T-helper 2 cell treated with Interferon-gamma antibody and Interleukin-4, amounts not matched to agents 5 μg/mL and 100 μg/mL, for 36 hours (primary cell): Measurements from ENCODE around the gene CNTNAP4.

Source experiments
- DNase-seq: peaks from one replicate; pipeline ENCODE4 v3.0.0; 2021; ENCODE audit warnings: low spot score
- H3K27ac Mint-ChIP-seq: one replicate; pipeline ENCODE4 v1.8.0; 2021; ENCODE audit warnings: mild to moderate bottlenecking, mixed read lengths
- H3K27me3 Mint-ChIP-seq: one replicate; pipeline ENCODE4 v1.8.0; 2021; ENCODE audit warnings: low read depth, mixed read lengths
- H3K36me3 Mint-ChIP-seq: one replicate; pipeline ENCODE4 v1.8.0; 2021; ENCODE audit warnings: low read depth, mixed read lengths
- H3K4me1 Mint-ChIP-seq: one replicate; pipeline ENCODE4 v1.8.0; 2021; ENCODE audit warnings: low read depth, mixed read lengths
- H3K4me3 Mint-ChIP-seq: one replicate; pipeline ENCODE4 v1.8.0; 2022; ENCODE audit warnings: mild to moderate bottlenecking, moderate library complexity, mixed read lengths
- H3K9me3 Mint-ChIP-seq: one replicate; pipeline ENCODE4 v1.8.0; 2021; ENCODE audit warnings: mixed read lengths

The CNTNAP4 gene

DNA sequence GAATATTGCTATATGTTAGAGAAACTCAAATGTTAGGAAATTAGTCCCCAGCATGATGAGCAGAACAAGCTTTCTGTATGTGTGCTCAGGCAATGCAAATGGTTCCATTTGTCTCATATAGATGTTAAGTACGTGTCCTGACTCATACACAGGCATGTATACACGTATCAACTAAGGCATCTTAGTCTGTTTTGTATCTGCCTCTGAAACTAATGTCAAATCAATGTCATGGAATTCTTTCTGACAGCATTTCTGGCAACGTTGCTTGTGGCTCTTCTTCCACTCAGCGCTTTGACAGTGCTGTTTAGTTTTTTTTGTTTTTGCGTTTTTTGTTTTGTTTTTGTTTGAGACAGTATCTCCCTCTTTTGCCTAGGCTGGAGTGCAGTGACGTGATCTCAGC, 111.9 kb downstream of the CNTNAP4 start:
- Mint-ChIP-seq H3K4me1 (no peaks in the 10 kb centered on the region), H3K9me3 (peaks cover 6% of the 10 kb centered on the region), H3K4me3 (no peak overlapping the region), H3K27ac (no peak overlapping the region), H3K27me3 (no peaks in the 10 kb centered on the region), H3K36me3 (no peaks in the 10 kb centered on the region)
- no peak for DNase-seq

DNA sequence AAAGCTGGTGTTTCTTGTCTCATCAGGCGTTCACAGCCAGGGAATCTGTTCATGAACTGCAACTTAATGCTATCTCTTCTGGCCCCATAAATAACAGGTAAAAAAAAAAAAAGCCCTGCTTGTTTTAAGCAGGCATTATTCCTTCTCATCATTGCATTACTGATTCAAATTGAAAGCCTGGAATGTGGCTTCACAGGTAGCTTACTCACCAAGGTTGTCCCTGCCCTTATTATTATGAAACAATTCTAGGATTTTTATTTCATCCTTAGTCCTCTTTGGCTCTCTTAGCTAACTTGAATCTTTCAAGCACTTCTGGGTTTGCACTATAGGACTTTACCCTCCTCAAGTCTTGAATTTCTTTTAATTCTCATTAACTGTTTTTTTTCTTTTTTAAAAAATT, 113.3 kb downstream of the CNTNAP4 start:
- Mint-ChIP-seq H3K4me3 (no peak overlapping the region), H3K4me1 (no peaks in the 10 kb centered on the region), H3K36me3 (no peaks in the 10 kb centered on the region), H3K27ac (no peak overlapping the region), H3K9me3 (peaks cover 6% of the 10 kb centered on the region), H3K27me3 (no peaks in the 10 kb centered on the region)
- no peak for DNase-seq

DNA sequence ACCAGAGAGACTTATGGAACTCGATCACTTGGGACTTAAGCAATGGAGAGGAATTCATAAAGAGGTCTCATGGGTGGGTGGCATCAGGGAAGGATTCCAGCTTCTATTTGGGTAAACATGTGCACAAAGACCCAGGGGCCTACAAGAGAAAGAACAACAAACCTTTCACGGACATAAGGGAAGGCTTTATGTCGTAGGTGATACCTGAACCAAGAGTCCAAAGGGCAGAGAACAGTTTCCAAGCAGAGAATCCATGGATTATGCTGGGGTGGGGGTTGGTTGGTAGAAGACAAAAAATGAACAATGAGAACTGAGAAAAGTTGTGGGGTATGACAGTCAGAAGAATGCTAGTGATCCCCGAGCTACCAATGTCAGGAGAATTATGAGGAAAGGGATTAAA, 119.8 kb downstream of the CNTNAP4 start:
- H3K36me3 Mint-ChIP-seq = no peaks in the 10 kb centered on the region
- no peak overlapping the region for H3K4me3 Mint-ChIP-seq
- no peaks in the 10 kb centered on the region for H3K27me3 Mint-ChIP-seq
- H3K4me1 Mint-ChIP-seq = no peaks in the 10 kb centered on the region
- DNase-seq = no peak
- no peak overlapping the region for H3K27ac Mint-ChIP-seq
- H3K9me3 Mint-ChIP-seq = peaks cover 23% of the 10 kb centered on the region

DNA sequence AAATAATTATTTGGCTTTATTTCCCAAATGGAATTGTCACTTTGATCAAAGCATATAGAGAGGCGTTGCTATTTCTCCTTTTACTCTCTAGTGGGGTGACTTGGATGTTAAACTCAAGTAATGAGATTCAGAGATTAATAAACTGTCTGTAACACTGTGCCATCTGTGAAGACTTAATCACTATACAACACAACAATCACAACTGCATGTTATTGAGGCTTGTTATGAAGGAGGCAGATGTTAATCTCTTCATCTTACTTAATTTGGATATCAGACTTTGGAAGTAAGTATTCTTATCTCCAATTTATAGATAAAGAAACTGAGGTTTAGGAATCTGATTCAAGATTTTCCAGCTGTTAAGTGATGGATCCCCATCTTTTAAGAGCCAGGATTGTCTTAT, 132.5 kb downstream of the CNTNAP4 start:
- Mint-ChIP-seq H3K4me1 (no peaks in the 10 kb centered on the region), H3K9me3 (no peaks in the 10 kb centered on the region), H3K27me3 (no peaks in the 10 kb centered on the region), H3K36me3 (no peaks in the 10 kb centered on the region), H3K27ac (no peak overlapping the region), H3K4me3 (no peak overlapping the region)
- no peak for DNase-seq

GRCh38 chr16:76421571-76421970, 144.4 kb downstream of the CNTNAP4 start:
- Mint-ChIP-seq H3K9me3 (peaks cover 7% of the 10 kb centered on the region), H3K36me3 (no peaks in the 10 kb centered on the region), H3K27me3 (no peaks in the 10 kb centered on the region), H3K27ac (no peak overlapping the region), H3K4me1 (no peaks in the 10 kb centered on the region), H3K4me3 (no peak overlapping the region)
- no peak for DNase-seq

- H3K4me3 Mint-ChIP-seq = no peak overlapping the region
- H3K27ac Mint-ChIP-seq = no peak overlapping the region
- no peak for DNase-seq
- no peaks in the 10 kb centered on the region for H3K4me1 Mint-ChIP-seq
- peaks cover 8% of the 10 kb centered on the region for H3K9me3 Mint-ChIP-seq
- H3K36me3 Mint-ChIP-seq = no peaks in the 10 kb centered on the region
- H3K27me3 Mint-ChIP-seq = no peaks in the 10 kb centered on the region
Measured at GRCh38 chr16:76428858-76429257, 151.7 kb downstream of the CNTNAP4 start.

DNA sequence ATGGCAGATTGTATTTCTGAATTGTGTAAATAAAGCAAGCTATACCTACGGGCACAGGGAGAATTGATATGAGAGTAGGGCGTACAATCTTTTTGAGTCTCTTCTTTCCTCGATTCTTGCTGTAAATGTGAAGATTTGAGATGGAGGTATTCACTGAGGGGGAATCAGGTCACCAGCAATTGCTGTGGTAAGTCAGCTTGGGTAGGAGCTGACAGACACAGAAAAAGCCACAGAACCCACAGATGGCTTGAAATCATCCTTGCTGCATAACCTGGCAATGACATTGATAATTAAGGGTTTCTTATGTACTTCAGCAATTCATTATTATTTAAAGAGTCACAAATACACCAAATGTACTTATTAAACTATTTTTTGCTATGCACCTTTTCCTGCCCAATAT, 164.2 kb downstream of the CNTNAP4 start:
- Mint-ChIP-seq H3K36me3 (no peaks in the 10 kb centered on the region), H3K27me3 (no peaks in the 10 kb centered on the region), H3K4me1 (no peaks in the 10 kb centered on the region), H3K4me3 (no peak overlapping the region), H3K27ac (no peak overlapping the region), H3K9me3 (no peaks in the 10 kb centered on the region)
- DNase-seq = no peak

GRCh38 chr16:76441876-76442275, 164.7 kb downstream of the CNTNAP4 start:
- Mint-ChIP-seq H3K9me3 (no peaks in the 10 kb centered on the region), H3K27me3 (no peaks in the 10 kb centered on the region), H3K4me1 (no peaks in the 10 kb centered on the region), H3K36me3 (no peaks in the 10 kb centered on the region), H3K4me3 (no peak overlapping the region), H3K27ac (no peak overlapping the region)
- no peak for DNase-seq

- no peak overlapping the region for H3K4me3 Mint-ChIP-seq
Measured at GRCh38 chr16:76443973-76444372, 166.8 kb downstream of the CNTNAP4 start.

GRCh38 chr16:76444832-76445231, 167.6 kb downstream of the CNTNAP4 start:
- Mint-ChIP-seq H3K27me3 (no peaks in the 10 kb centered on the region), H3K36me3 (no peaks in the 10 kb centered on the region), H3K4me1 (no peaks in the 10 kb centered on the region), H3K27ac (no peak overlapping the region), H3K4me3 (no peak overlapping the region), H3K9me3 (no peaks in the 10 kb centered on the region)
- DNase-seq = no peak

More at GRCh38 chr16:76443973-76444372, 166.8 kb downstream of the CNTNAP4 start:
- Mint-ChIP-seq H3K9me3 (no peaks in the 10 kb centered on the region), H3K27me3 (no peaks in the 10 kb centered on the region), H3K36me3 (no peaks in the 10 kb centered on the region), H3K27ac (no peak overlapping the region), H3K4me1 (no peaks in the 10 kb centered on the region)
- DNase-seq = no peak

DNA sequence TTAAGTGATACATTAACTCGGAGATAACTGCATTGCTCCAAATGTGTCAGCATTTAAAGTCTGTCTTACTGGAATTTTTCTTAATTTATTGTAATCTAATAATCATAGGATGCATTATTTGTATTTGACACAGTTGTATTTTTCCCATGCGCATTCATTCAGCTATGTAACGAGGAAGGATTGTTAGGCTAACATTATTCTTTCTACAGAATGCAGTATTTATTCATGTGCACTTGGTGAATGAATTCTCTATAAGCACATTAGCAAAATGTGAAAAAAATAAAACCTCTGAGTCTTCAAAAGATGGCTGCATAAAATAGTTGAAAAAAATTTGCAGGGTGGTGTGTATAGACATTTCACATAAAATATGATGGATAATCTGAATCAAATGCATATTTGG, 168.6 kb downstream of the CNTNAP4 start:
- Mint-ChIP-seq H3K4me3 (no peak overlapping the region), H3K9me3 (no peaks in the 10 kb centered on the region), H3K4me1 (no peaks in the 10 kb centered on the region), H3K36me3 (no peaks in the 10 kb centered on the region), H3K27ac (no peak overlapping the region), H3K27me3 (no peaks in the 10 kb centered on the region)
- DNase-seq = no peak

- Mint-ChIP-seq H3K27ac (no peak overlapping the region), H3K4me3 (no peak overlapping the region), H3K27me3 (no peaks in the 10 kb centered on the region), H3K4me1 (no peaks in the 10 kb centered on the region), H3K36me3 (no peaks in the 10 kb centered on the region), H3K9me3 (no peaks in the 10 kb centered on the region)
- no peak for DNase-seq
Measured at GRCh38 chr16:76446251-76446650, 169.1 kb downstream of the CNTNAP4 start.

DNA sequence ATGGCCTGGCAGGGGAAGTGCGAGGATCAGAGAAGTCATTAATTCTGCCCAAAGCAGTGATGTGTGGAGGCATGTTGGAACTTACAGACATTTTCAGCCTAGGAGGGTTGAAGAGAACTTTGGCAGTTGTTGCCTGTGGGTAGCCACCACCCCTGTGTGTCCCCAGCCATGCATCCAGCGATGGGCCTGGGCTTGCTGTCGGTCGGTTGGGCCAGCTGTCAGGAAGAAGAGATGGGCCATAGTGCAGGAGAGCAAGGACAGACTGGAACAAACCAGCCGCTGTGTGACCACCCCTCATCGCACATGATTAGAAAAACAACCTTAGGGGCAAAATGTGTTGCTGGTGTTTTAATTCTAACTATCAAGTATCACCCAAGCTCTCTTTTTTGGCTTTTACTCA, 173.7 kb downstream of the CNTNAP4 start:
- Mint-ChIP-seq H3K4me3 (no peak overlapping the region), H3K27me3 (no peaks in the 10 kb centered on the region), H3K27ac (no peak overlapping the region), H3K9me3 (no peaks in the 10 kb centered on the region), H3K36me3 (no peaks in the 10 kb centered on the region), H3K4me1 (no peaks in the 10 kb centered on the region)
- no peak for DNase-seq

DNA sequence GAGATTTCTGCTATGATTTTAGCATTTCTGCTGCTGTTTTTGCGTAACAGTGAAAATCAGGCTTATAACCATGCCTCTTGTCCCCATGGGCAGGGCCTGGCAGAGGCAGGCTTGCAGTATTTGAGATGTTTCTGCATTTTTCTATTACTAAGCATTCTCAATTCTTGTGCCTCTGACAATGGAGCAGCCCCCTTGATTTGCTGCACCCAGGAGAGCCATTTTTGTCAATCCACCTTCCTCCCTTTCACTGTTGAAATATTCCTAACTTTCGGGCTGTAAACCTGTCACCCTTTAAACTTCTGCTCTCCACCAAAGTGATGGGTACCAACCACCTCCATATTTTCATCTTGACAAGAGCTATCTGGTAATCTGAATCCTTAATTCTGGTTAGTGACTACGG, 178.1 kb downstream of the CNTNAP4 start:
- no peaks in the 10 kb centered on the region for H3K36me3 Mint-ChIP-seq
- H3K4me3 Mint-ChIP-seq = no peak overlapping the region
- no peak for DNase-seq
- H3K27ac Mint-ChIP-seq = no peak overlapping the region
- H3K4me1 Mint-ChIP-seq = no peaks in the 10 kb centered on the region
- H3K27me3 Mint-ChIP-seq = no peaks in the 10 kb centered on the region
- no peaks in the 10 kb centered on the region for H3K9me3 Mint-ChIP-seq

DNA sequence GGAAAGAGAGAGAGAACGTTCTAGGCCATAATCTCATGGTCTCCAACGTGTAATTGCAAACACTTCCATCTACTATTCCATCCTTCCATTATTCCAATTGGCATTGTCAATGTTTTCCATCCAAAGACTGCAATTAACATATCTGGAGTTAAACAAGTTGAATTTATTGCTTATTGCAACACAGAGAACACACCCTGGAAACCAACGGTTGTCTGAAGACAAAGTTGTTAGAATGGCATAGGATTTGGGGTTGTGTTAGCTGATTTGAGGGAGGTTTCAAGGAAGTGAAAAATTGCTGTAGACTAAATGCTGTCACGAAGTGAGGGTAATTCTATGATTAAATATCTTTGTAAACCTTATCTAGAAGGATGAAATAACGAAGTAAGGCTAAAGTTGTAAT, 178.8 kb downstream of the CNTNAP4 start:
- H3K27me3 Mint-ChIP-seq = no peaks in the 10 kb centered on the region
- H3K9me3 Mint-ChIP-seq = no peaks in the 10 kb centered on the region
- no peaks in the 10 kb centered on the region for H3K36me3 Mint-ChIP-seq
- H3K4me3 Mint-ChIP-seq = no peak overlapping the region
- no peak overlapping the region for H3K27ac Mint-ChIP-seq
- H3K4me1 Mint-ChIP-seq = no peaks in the 10 kb centered on the region
- DNase-seq = no peak
